TTC549 (cell line): Measurements from ENCODE around the gene CACNG4.

ENCODE experiments used
- FAIRE-seq: peaks from 2 replicates; lab custom pipeline; 2012; peaks lifted over from hg19 to GRCh38; lab: Jason Lieb, UNC

The CACNG4 gene

DNA sequence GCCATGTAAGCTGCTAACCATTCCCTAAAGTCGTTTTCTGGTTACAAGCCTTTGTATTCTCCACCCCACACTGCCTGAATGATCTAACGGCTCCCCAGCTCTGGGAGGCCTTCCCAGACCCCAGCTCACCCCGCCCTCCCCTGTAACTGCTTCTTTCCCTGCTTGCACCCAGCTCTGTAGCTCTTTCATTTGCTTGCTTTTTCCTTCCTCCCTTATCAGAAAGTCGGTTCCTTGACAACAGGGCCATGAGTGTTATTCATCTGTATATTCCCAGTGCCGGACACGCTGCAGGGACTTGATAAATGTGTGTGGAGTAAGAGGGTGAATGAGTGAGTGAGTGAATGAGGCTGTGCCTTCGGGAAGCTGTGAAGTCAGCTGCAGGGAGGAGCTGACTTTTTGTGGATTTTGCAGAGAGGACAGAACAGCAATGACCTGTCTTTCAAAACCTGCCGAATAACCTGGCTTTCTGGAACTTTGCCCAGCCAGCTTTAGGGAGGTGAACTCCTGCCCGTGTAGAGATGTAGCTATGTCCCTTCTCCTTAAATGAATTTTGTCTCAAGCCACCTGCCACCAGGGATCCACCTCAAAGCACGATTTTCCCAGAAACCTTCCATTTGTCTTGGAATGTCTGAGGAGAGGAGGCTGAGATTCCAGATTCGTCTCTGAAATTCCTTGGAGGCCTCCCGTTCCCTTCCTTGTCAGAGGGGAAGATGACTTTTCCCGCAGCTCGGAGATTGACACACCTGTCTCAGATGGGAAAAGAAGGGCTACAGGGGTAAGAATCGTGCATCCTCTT lies 20.0 kb upstream of the CACNG4 start:
- no peak for FAIRE-seq

DNA sequence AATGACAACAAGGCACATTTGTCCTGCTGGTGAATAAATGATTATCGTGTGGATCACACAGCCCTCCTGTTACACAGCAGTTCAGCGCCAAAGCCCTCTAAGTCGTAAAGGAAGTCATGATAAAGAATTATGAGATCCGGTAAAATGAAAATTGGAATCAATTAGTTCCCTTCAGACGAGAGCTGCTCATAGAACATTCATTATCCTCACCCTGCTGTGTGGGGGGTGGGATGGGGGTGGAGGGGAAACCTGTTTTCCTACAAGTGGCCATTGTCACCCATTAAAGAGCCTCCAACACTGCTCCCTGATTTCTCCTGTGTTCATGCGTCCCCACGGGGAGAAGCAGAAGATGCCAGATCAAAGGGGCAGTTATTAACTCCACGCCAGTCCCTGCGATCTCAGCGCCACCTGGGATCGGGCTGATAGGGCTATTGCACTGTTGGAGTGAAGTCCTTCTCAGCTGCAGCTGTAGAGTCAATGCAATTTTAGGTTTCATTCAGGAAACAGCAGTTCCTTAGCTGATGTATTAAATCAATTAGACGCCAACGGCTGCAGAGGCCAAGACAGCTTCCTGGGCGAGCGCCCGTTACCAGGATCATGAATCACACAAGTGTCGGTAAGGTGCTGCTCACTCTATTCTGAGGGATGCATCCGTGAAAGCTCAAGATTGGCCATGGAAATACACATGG lies 19.2 kb upstream of the CACNG4 start:
- FAIRE-seq = no peak

DNA sequence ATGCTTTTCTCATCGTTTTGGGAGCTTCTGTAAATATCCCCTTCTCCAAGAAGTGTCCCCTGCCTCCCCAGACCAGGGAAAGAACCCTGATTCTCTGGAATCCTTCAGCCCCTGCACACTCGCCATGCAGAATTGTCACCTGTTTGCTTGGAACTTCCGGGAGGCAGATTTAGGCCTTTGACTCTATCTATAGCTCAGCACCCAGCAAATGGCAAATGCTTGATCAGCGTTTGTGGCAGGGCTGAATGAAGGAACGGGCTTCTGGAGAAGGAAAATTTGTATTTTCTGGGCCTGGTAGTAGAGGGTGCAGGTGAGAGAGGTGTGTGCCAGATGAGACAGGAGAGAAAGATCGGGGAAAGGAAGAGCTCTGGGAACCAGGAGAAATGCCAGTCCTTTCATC lies 18.3 kb upstream of the CACNG4 start:
- no peak for FAIRE-seq

DNA sequence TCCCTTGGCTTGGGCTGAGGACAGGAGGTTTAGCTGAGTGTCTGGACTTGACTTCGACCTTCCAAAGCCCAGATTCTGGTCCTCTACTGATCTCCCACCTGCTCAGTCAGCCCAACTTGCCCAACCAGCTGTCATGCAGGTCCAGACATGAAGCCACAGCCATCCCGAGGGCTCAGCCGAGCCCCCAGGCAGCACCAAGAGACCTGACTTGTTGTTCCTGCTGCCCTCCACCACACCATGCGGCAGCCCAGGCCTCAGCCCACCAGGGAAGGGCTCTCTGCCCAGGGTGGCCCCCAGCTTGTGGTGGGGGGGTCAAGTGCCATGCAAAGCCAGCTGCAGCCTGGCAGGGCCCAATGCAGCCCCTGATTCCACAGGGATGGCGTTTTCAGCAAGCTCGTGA lies 17.2 kb upstream of the CACNG4 start:
- no peak for FAIRE-seq

DNA sequence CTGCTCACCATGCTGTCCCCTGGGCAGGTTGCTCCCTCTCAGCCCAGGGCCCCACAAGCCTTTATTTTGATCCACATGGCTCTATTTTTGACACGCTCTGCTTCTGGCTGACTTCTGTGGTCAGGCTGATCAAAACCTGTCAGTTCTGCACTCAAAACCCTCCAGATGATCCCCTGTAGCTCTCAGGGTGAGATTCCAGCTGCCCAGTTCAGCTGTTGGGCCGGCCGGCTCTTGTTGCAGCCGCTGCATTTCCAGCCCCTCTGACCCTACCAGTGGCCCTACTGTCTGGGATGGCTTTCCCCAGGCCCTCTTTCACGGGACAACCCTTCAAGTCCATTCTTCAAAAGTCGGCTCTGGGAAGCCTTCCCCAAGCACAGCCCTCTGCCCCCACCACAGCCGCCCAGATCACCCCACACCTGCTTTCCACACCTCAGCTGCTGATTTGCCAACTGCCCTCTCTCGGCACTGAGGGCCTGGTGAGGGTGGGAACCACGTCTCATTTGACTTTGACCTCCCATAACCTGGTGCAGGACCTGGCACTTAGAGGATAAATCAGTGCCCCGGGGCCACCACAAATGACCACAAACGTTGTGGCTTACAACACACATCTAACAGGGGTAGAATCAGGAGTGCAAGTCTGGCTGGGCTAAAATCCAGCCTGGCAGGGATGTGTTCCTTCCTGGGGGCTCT lies 16.3 kb upstream of the CACNG4 start:
- FAIRE-seq = no peak

DNA sequence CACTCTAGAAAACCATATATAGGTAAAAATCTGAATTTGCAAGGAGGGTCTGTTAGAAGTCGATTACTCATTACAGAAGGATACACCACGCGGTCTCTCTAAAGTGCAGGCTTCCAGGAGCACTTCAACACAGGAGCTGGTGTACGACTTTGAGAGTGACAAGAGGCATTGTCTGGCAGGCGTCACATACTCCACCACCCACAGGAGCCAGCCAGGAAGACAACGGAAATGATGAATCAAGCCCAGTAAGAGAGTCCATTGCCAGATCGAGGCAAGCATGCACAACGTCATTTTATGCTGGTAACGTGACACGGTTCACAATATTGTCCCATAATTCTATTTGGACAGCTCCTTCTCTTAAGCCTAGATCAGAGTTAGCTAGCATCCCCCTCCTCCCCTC lies 15.0 kb upstream of the CACNG4 start:
- FAIRE-seq = no peak

DNA sequence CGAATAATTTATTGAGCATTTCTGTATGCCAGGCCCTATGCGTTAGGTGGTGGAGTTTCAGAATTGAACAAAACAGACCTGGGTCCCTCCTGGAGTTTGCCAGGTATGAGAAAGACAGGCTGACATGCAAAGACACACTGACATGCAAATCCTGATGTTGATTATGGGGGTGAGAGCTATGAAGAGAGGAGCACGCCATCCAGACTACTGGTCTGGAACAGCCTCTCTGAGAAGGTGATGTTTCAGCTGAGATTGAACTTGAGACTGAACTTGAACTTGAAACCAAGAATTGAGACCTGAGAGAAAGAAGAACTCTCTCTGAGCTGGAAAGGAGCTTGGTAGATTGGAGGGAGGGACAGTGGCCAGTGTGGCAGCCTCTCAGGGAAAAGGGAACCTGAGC lies 14.2 kb upstream of the CACNG4 start:
- FAIRE-seq = no peak

DNA sequence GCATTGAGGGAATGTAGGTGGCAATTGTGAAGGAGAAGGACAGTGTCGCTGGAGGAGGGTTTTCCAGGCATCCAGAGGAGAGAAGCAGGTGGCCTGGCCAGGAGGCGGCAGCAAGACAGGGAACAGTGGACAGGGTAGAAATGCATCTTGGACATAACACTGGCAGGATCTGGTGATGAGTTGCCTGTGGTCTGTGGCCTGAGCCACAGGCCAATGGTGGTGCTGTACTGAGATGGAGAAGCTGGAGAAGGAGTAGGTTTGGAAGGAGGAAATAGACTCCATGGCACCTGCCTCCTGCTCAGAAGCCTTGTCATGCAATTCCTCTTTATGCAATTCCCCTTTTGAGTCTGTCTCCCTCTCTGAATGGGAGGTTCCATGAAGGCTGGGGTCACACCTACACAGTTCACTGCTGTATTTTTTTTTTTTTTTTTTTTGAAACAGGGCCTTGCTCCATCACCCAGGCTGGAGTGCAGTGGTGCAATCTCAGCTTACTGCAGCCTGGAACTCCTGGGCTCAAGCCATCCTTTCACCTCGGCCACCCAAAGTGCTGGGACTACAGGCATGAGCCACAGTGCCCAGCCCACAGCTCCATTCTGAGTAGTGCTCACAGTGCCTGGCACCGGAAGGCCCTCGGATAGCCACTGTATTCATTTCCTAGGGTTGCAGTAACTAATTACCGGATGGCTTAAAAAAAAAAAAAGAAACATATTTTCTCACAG lies 13.5 kb upstream of the CACNG4 start:
- FAIRE-seq = no peak

DNA sequence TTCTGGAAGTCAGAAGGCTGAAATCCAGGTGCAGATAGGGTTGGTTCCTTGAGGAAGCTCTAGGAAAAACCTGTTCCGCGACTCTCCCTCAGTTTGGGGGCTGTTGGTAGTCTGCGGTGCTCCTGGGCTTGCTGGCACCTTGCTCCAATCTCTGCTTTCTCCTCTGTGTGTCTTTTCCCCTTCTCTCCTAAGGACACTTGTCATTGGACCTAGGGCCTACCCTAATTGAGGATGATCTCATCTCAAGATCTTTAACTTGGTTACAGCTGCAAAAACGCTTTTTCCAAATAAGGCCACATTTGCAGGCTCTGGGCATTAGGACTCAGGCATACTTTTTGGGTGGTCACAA lies 12.9 kb upstream of the CACNG4 start:
- no peak for FAIRE-seq

DNA sequence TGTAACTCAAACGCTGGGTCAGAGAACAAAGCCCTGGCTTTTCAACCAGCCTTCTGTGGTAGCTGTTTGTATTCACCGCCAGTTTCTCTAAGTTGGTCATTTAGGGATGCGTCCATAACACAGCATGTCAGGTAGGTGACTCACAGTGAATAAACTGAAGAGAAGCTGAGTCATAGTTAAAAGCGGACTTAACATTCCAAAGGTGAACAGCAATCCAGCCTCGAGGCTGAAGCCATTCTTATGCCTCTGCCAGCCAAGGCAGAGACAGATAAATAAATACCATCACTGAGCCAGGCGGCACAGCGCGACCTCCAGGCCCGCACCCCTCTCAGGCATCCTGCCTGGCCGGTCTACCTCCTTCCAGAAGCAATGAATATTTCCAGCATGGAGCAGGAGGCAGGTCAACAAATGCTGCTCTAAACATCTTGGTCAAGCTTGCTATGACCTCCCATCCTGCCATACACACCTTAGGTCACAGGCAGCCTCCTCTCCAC lies 12.4 kb upstream of the CACNG4 start:
- FAIRE-seq = no peak

DNA sequence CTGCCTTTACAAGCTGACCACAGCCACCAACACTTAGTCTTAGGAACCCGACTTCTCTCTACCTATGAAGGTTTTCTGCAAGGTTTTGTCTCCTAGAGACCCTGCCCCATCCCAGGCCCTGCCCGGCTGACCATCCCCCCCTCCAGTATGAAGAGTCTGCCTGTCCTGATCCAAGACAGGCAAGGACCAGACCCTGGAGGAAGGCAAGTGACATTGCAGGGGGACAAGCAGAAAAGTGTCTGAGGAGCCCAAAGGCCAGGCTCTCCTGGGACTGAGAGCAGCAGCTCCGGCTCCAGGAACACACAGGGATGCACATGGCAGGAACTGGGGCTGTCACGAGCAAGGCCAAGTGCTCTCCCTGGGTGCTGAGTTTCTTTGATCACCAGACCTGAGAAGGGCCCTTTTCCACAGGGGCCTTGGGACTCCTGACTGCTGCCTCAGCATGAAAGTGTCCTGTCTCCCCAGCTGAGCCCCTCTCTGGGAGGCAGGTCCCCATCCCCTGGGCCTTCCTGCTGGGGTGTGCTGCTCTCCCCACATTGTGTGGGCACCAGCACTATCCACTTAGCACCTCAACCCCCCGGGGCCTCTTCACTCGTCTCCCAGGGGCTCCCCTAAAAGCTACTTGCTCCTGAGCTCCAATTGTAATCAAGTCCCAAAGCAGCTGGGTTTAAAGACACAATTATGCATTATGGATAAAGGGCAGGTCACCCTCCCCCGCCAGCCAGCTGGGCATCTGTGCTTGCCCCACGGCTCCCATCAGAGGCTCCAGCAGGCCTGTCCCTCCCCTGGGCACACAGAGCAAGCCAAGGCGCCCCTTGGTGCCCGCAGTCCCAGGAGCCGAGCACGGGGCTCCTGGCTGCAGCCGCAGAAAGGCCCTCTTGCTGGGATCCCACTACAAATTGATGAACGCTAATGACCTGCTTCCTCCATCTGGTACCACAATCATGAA lies 11.6 kb upstream of the CACNG4 start:
- FAIRE-seq = no peak

DNA sequence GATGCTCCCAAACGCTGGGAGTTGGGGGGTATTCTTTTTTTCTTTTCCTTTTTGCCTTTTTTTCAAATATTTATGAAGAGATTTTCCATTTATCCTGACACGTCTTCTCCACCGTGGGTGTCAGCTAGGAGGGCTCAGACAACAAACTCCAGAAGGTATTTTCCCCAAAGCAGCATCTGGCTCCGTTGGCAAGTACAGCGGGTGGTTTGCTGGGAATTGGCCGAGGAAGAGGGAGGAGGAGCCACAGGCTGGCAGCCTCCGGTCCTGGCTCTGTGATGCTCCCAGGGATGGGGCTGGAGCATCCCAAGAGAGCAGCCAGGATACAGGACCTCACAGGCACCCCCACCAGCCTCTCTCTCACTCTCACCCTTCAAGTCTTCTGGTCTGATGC lies 10.9 kb upstream of the CACNG4 start:
- no peak for FAIRE-seq

DNA sequence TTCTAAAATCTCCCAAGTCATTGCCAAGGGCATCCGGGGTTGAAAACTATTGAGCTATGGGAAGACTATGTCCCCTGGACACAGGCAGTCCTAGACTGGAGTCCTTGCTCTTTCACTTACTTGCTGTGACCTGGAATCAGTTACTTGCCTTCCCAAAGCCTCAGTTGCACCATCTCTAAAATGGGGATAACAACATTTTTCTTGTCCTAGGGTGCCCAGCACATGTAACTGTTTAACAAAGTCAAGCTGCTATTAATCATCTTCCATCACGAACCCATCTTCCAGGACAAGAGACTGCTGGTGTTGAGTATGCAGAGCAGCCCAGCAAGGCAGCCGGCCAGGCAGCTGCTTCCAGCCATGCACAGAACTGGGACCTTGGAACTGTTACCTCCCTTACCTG lies 9.9 kb upstream of the CACNG4 start:
- FAIRE-seq = no peak

DNA sequence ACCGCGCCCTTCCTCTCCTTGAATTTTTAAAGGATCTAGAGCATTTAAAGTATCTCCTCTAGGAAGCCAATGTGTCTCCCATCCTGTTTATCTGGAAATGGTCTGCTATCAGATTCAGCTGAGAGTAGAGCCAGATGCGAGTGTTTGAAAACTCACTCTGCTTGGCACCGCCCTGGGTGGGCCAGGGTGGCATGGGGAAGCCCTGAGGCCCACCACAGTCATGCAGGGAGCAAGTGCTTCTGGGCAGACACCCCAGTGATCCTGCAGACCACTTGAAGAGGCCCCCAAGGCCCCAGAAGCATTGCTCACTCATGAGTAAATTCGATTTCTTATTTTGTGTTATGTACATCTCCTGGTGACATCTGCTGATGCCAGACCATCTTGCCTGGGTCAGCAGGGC lies 8.7 kb upstream of the CACNG4 start:
- no peak for FAIRE-seq

DNA sequence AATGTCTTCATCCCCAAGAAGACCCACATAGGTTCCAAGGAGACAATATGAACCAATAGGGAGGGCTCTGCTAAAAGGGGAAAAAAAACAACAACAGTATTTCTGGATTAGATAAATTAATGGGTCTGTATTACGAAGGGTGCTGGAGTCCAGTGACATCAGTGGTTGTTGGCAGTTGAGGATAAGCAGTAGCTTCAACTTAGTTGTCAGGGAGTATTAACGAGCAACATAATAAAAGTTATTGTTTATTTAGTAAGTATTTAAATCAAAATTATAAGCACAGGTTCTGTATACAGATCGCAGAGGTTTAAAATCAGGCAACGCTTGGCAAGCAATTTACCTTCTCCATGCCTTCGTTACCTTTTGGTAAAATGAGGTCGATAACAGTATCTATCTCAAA lies 7.6 kb upstream of the CACNG4 start:
- FAIRE-seq = no peak

DNA sequence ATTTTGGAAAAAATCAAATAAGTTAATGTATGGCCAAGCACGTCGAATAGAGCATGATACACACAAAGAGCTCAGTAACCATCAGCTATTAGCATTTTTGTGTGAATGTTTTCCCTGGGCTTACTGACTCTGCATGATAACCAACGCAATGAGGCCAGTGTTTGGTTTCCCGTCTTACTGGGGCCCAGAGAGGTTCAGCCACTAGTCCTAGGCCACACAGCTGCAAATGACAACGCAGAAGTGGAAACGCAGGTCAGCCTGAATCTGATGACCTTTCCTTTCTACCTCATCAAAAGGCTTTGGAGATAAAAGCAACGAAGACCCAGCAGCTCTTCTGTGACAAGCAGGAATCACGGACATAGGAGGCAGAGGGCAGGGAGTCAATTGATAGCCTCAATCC lies 7.2 kb upstream of the CACNG4 start:
- no peak for FAIRE-seq

DNA sequence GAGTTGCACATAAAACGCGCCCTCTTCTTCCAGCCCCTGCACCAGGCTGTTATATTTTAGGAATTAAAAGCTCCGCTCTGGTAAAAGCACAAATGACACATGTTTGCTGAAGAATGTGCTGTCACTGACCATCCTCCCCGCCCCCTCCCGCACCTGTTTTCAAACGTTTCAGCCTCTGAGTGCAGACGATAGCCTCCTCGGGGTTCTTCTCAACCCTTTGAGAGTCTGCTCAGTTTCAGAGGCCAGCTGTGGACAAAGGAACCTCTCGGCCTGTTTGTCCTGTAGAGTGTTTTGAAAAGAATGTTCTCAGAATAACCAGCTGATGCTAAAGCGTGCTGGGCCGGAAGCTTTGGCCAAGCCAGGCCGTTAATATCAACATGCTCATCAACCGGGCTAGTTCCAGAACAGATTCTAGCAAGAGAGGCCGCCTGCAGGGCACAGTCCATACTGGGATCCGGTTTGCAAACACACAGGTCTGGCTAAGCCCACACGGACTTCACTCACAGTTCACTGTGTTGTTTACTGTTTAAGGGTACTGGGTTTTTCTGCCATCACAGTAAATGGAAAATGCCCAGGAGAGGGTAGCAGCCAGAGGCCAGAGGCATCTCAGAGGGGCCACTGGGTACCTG lies 6.4 kb upstream of the CACNG4 start:
- FAIRE-seq = no peak

DNA sequence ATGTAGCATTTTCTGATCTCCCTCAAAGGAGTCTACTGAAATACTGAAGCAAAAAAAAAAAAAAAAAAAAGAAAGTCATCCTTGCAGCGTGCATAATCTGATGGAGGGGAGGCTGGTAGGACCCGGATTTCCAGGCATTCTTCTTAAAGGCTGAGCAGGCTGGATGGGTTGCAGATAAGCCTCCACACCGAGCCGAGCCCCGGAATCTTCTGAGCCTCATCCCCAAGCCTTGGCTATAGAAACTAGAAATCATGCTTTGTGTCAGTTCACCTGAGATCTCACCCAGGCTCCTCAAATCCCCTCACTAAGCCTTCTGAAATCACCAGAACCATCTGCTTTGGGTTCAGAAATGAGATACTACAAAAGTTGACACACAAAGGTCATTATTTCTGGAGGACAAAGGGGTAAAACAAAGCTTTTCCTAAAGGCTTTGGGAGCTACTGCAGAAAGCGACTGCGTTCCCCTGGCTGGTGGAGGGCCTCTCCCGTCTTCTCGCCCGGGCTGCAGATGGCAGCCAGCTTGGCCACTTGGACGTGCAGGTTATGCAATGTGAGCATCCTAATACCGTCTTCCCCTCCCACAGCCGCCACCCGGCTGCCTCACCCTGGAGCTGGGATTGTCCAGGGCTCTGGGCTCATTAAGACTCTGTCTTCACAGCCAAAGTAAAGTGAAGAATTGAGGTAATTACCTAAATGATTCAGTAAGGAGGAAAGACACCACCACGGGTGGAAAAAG lies 4.7 kb upstream of the CACNG4 start:
- FAIRE-seq = no peak

DNA sequence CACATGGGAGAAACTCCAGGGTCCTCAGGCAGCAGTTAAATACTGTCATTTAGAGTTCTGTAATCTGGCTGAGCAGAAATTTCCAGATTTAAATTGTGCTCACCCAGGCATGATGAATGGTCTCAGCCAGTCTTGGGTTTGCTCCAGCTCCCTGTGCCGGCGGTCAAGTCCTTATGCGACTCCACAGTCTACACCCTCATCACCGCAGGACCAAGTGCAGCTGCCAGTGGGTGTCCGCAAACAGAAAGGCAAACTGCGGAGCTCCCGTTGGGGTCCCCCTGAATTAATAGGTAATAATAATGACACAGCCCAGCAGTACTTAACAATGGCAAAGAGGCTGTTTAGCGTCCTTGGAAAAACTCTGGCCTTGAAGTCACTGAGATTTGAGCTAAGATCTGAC lies 3.9 kb upstream of the CACNG4 start:
- no peak for FAIRE-seq

DNA sequence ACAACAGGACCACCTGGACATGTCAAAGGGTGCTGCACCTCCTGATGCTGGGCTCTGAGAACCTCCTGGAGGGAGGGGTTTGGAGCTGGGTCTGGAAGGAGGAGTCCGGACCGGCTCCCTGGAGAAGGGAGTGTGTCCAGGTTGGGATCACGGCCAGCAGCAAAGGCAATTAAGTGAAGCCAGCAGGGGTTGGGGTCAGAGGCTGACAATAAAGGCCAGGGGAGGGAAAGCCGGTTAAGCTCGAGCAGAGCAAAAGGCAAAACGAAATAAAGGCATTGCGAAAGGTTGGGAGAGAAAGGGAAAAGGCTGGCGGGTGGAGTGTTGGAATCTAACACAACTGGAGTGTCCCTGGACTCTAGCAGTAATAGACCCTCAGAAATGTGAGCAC lies 992 bp upstream of the CACNG4 start:
- FAIRE-seq = no peak
